HS-5 (cell line): Measurements from ENCODE around the gene EFCAB6.

Experiments used
- DNase-seq: peaks from one replicate; pipeline ENCODE4 v3.0.0-alpha.2; 2012; ENCODE audit warnings: low read depth

EFCAB6 gene

DNA sequence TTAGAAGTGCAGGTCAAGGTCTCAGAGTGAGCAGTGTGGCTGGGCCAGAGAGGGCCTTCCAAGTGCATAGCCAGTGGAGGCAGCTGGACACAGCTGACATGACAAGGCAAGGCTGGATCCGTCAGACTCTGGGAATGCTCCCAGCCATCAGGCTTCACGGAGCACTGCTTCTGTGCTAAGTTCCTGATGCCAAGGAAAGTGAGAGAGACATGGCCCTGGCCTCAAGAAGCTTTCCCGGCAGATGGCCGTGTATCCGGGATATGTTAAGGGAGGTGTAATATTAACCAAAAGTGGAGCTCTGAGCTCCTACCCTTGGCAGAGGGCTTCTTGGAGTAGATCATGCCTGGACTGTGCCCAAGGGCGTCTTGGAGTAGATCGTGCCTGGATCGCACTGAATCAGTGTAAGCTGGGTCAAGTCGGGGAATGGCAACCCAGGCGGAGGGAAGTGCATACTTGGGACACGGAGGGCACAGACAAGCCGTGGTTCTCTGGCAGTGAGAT lies 7.4 kb upstream of the EFCAB6 start:
- no peak for DNase-seq

DNA sequence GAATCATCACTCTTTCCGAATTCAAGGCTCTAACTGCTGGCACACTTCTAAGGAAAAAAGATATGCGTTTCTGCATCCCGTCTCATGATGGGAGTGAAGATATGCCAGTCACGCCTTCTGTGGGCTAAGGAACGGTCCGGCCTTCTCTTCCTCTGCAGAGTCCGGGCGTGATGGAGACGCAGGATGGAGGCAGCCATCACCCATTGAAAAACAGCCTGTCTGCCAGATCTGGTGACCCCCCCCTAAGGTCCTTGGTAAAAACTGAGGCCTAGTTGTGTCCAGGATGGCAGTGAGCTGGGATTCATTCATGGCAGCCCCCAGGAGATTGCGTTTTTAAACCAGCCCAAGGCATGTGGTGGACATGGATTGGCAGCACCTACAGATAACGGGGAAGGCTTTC lies 6.9 kb upstream of the EFCAB6 start:
- DNase-seq = no peak

DNA sequence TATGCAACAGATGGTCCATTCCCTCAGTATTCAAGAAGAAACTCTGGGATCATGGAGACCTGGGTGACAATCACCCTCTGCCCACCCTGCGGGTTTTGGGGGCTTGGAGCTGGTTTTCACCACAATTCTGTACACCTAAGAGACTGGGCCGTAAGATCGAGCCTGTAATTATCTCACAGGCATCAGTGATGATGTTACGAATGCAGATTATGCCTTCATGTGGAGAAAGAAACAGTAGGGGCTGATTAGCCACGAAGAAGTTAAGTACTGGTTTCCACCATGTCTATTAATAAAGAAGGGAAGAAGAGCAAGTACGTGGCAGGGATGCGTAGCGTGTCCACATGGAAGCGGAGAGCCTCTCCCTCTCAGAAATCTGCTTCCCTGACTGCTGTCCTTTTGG lies 5.3 kb upstream of the EFCAB6 start:
- no peak for DNase-seq

DNA sequence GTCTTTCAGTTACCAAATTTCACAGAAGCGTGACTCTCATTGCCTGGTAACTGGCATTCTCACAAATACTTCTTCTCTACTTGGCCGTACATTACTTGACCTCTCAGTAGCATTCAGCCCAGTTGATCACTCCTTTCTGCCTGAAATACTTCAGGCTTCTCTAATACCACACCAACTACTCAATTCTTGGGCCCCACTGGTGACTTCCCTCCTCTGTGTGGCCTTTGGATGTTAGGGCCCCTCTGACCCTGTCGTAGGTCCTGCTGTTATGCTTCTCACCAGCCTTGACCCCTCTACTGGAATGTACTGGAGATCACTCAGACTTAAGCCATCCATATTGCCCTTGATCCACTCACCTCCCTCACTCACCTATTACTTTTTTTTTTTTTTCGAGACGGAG lies 2.2 kb upstream of the EFCAB6 start:
- no peak for DNase-seq

DNA sequence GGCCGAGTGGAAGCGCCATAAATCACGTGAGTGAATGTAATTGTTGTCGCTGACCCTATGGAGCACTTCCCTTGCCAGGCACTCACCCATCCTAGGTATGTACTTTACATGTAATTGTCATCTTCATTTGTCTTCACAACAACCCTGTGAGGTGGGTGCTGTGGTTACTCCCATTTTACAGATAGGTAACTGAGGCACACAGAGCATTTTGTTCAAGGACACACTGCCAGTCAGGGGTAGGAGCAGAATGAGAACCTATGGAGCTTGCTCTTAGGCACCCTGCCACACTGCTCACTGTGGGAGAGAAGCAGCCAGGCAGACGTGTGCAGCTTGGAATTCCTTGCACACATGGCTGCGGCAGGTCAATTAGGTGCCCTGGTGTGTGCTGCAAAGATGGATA lies 785 bp upstream of the EFCAB6 start:
- DNase-seq = no peak

DNA sequence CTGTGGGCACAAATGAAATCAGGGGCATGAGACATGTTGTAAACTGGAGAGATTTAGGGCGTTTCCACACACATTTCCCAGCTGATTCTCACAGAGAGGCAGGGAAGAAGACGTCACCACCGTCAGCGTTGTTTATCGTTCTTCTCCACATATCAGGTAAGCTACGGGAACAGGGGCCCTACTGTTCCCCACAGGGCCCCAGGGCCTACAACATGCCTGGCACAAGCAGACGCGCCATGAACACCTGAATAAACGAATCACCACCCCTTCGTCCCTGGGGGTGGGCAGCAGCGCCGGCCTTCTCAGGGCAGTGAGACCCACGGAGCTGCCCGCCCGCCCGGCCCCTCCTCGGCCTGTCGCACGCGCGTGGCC lies 342 bp downstream of the EFCAB6 start:
- DNase-seq = peak; percentile 14

DNA sequence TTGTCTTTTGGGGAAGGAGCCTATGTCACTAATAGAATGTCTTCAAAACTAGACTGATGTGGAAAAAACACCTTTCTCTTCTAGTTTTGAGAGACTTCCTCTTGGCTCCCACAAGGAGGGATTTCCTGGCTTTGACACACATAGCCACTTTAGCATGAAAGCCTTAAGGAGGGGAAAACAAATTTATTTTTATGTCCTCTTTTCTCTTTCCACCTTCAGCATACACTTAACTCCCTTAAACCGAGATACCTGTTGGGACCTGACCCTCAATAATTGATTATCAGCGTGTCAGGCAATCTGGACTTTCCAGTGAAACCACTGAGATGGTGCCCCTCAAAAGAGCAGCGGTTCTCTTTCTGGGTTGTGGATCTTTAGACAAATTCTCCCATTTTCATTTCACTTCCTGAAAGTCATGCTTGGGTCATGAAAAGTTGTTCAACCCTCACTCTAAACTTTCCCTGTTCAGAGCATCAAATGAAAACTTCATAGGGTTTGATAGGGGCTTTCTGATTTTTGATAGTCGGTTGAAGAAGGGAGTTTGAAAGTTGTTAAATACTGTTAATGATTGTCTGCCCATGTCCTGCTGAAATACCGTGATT lies 9.1 kb downstream of the EFCAB6 start:
- DNase-seq = no peak

DNA sequence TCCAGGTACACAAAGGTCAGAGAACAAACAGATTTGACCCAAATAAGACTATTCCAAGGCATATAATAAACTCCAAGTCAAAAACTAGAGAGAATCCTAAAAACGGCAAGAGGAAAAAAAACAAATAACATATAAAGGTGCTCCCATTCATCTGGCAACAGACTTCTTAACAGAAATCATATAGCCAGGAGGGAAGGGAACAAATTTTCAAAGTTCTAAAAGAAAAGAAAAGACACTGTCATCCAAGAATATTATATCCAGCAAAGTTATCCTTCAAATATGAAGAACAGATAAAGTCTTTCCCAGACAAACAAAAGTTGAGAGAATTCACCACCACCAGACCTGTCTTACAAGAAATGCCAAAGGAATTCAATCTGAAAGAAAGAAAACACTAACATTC lies 11.1 kb downstream of the EFCAB6 start:
- no peak for DNase-seq

DNA sequence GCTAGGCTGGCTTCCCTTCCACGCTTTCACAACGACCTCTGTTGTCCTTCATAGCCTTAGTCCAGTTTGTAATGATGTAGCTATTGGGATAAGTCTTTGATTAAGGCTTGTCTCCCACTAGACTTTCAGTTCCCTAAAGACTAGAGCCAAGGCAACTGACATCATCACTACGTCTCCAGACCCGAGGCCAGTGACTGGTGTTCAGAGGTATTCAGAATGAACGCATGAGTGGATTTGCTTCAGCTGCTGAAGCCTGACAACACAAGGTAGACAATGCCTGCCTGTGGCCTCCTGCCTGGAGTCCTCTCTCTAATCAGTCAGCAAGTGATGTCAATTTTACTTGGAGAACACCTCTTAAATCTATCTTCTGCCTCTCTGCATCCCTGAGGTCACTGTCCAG lies 13.6 kb downstream of the EFCAB6 start:
- DNase-seq = no peak

DNA sequence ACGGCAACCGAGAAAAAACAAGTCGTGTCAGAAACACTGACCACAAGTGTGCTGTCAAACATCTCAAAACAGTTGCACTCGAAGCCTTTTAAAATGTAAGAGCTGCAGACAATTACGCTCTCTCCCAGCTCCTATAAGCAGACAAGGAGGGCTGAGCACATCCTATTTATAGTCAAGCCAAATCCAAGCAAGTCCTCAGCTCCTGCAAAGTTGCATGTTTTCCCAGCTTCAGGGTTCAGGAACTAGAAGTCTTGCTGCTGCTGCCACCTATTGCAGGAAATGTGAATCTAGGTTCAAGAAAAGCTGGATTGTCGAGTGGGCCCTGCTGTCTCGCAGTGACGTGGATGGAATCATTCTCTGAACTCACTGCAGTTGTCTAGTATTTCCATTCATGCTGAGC lies 15.5 kb downstream of the EFCAB6 start:
- DNase-seq = no peak

DNA sequence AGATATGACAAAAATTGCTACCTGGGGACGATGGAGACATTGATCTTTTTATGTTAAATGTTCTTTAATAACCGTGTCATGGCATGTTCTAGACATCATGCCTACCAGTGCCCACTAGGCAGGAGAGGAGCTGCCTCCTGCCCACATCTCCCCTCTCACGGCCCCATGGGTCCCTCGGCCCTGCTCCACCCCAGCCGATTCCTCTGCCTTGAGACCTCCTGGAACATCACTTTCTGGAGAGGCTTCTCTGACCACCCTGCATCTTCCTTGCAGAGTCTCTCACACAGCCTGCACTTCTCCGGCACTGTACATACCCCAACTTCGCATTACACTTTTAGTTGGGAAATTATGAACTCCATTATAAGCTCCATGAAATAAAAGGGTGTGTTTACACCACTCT lies 16.8 kb downstream of the EFCAB6 start:
- no peak for DNase-seq

DNA sequence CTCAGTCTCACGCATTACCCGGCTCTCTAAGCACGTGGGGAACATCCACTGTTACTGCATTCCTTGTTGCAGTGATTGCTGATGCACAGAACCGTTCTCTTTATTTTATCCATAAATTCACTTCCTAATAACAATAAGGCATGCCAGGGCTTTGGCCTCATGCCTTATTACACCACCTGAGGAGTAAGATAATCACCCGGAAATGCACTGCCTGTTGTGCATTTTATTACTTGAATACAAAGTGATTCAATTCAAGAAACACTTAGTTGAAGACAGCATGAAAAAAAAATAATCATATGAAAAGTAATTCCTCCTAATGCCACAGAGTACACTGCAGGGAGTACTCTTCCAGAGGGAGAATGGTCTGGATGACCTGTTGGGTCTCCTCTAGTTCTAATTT lies 19.2 kb downstream of the EFCAB6 start:
- DNase-seq = no peak

DNA sequence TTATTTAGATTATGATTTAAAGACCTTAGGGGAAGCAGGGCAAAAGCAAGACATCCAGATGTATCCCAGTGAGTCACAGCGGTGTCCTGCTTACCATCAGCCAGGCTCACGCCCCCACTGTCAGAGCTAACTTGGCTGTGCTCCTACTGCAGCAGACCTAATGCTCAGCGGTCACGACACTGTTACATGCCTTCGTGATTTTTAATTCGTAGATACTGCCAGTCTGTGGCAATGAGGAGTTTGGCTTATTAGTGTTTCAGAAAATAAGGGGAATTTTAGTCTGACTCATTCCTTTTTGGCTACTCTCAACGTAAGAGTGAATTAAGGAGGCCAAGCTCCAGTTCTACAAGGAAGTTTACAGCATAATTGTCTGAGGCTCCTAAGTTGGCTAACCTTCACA lies 22.7 kb downstream of the EFCAB6 start:
- peak; percentile 84 for DNase-seq

DNA sequence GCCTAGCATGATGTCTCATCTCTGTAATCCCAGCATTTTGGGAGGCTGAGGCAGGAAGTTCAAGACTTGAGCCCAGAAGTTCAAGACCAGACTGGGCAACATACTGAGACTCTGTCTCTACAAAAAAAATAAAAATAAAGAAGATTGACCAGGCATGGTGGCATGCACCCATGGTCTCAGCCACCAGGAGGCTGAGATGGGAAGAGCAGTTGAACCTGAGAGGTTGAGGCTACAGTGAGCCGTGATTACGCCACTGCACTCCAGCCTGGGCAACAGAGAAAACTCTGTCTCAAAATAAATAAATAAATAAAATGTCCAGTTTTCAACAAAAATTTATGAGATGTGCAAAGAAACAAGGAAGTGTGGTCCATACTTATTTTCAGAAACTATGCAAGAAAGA lies 28.3 kb downstream of the EFCAB6 start:
- no peak for DNase-seq

DNA sequence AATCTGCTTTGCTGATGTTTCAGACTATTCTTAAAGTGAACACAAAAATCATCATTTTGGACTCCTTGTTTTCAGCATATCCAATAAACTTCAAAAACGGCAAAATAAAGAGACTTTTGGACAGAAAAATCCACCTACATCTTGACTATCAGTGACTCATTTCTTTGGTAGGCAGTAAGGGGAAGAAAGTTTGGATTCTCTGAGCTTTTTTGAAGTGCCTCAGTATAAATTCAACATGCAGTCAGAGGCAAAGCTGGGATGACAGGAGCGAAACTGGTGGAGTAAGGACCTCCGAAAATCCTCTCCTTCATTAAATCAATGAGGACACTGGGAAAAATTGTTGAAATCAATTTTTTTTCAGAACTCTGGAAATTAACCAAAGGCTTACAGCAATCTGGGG lies 29.7 kb downstream of the EFCAB6 start:
- no peak for DNase-seq

DNA sequence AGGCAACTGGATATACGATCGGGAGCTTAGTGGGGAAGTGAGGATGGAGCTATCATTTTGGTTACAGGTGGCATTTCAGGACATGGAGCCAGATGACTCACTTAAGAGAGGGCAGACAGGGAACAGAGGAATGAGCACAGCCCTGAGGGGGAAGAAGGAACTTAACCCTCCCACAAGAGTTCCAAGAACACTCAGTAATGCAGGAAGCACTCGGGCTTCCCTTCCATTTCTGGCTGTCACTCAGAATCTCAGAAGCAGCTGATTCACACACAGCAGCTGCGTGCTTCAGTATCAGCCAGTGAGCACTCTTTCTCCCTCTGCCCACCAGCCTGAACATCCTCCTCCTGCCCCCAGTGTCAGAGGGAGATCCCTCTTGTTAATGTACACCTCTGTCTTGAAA lies 34.8 kb downstream of the EFCAB6 start:
- no peak for DNase-seq

DNA sequence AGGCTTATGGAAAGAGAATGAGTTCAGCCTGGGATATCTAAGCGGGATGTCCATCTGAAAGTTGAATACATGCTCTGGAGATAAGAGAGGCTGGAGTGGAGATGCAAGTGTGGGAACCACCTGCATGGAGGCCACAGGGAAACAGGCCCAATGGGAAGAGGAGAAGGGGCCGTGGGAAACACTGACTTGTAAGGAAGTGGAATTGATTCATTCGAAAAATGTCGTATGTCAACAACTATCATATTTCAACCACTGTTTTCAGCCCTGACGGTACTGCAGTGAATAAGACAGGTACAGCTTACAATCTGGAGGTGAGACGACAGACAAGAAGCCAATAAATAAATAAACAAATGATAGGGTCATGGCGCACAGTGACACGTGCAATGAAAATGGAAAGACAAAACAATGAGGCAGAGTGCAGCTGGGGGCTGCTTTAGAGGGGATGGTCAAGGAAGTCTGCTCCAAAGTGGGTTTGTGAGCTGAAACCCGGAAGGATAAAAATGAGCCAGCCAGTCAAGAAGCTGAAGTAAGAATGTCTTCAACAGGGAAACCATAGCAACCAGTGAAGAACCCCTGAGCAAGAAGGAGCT lies 35.9 kb downstream of the EFCAB6 start:
- no peak for DNase-seq

DNA sequence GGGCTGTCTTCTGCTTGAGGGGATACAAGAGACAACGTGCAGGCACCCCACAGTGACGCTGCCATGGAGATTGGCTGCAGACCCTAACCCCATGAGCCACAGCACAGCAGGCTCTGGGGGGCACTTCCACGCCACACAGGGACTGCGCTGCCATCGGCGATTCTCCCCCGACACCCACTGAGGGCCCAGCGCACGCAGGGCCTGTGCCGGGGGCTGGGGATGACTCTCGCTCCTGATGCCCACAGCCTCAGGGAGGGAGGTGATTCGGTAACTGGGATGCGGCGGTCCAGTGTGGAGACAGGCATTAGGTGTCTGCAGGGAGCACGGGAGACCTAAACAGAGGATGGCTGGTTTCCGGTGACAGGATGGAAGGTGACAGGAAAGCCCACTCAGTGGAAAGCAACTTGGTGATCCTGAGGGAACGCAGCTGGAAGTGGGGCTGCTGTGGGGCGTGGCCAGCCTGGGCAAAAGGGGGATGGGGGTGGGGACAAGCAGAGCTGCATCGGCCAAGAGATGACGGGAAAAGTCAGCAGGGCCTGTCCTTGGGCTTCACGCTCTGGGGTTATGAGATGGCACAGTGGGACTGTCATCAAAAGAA lies 37.7 kb downstream of the EFCAB6 start:
- no peak for DNase-seq

DNA sequence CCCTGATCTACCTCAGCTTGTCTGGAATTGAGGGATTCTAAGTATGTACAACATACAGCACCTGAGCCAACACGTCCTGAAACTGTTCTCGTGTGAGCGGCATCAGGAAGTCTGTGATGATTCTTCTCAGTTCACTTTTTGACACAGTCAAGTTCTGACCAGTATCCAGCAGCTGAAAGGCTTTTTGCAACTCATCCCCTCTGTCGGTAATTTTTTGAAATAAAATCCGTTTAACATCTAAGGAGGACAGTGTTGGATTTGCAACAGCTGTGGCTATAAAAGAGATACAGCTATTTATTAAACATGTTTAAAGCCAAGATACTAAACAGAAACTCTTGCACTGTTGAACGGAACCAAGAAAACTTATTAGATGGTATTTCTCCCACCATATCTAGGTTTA lies 39.3 kb downstream of the EFCAB6 start:
- no peak for DNase-seq

DNA sequence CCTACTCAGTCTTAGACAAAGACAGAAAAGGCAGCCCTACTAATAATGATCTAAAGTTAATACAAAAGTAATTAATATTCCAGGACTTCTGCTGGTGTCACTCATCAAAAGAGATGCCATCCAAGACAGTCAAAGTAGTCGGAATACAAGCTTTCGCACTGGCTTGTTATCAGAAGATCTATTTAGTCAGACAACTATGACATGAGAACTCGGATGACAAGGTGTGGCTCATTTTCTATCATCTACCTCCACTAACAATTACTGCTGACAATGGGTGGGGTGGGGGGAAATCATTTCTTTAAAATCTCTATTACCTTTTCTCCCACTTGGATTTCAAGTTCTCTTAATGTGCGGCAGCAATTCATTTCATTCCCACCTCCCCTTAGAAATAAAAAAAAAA lies 56.7 kb downstream of the EFCAB6 start:
- DNase-seq = no peak

DNA sequence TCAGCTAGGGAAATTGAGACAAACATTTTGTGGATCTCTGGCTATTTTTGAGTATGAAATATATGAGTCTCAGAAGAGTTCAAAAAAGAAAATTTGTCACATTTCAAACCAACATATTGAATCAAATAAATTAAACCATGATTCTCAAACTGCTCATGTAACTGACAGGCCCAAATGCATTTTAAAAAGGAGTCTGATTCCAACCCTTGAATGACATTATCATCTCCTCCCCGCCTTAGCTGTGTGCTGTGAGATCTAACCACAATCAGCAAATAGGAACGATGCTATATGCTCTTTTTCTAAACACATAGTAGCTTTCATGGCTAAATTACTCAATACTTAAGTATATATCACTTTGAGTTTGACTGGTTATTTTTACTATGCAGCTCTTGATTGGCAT lies 57.1 kb downstream of the EFCAB6 start:
- DNase-seq = no peak

DNA sequence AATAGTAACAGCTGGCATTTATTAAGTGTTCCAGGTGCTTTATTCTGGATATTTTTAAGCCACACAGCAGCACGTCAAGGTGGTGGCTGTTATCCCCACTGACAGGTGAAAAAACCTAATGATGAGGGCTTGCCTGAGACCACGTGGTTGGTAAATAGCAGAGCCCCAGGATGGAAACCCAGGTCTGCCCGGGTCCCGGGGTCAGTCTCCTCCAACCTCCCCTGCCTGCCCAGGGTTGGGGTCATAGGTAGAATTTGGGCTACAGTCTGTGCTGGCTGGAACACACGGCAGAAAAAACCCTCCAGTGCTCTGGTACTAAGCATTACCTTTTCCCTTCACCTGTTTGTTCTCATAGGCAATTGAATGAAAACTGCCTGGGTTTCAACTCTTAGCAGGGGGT lies 57.9 kb downstream of the EFCAB6 start:
- DNase-seq = no peak

DNA sequence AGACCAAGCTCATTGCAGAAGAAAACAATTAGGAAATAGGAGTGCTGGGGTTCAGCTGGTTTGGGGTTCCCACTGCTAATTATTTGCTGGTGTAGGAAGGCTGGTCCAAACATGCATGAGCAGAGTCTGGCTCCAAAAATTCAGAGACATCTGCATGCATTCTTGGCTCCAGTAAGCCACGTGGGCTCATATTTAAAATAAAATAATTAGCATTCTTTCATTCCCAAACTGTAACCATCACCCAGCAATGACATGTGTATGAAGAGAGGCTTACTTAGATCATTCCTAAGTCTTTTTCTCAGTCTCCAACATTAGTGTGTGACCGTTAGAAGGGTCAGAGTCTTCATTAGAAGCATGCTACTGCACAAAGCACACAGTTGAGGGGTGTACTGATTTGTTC lies 58.4 kb downstream of the EFCAB6 start:
- DNase-seq = no peak

DNA sequence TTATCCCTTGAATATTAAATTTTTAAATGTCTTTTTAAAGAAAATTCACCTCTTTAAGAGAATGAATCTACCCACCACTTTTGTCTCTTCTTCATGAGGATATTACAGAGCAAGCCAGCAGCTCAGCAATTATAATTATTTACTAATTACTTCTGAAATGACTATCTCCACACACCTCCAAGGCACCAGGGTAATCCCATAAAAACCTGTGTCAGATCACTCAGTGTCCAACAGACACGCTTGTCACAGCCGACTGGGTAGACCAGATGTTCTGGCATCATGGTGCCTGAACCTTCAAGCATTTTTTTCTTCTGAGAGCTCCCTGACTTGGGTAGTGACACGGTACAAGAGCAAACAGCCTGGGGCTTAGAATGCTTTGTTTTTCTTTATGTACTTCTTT lies 61.4 kb downstream of the EFCAB6 start:
- DNase-seq = no peak
